Upper lobe of left lung (tissue), 4 donors: ENCODE data around the gene GIMAP6.

Experiments used
- CTCF ChIP-seq, 6 experiments: fragments of 450-650 bp in 4 of 6; fragments of 200-600 bp in 2 of 6; sonication (generic) in 2 of 6; IDR thresholded peaks; one replicate each; pipeline ENCODE4 v1.5.1; 2016 to 2019; ENCODE audit warnings: antibody characterized with exemption in 6 of 6
- EP300 ChIP-seq, 4 donors: sonication (generic); formaldehyde crosslinking; IDR thresholded peaks; one replicate each; pipeline ENCODE4 v1.5.1; 2017; ENCODE audit warnings: antibody characterized with exemption in 4 of 4, control low read depth in 2 of 4
- POLR2AphosphoS5 ChIP-seq, 2 donors: sonication (generic); formaldehyde crosslinking; IDR thresholded peaks; one replicate each; pipeline ENCODE4 v1.5.1; 2017; ENCODE audit warnings: antibody characterized with exemption in 2 of 2

DNA sequence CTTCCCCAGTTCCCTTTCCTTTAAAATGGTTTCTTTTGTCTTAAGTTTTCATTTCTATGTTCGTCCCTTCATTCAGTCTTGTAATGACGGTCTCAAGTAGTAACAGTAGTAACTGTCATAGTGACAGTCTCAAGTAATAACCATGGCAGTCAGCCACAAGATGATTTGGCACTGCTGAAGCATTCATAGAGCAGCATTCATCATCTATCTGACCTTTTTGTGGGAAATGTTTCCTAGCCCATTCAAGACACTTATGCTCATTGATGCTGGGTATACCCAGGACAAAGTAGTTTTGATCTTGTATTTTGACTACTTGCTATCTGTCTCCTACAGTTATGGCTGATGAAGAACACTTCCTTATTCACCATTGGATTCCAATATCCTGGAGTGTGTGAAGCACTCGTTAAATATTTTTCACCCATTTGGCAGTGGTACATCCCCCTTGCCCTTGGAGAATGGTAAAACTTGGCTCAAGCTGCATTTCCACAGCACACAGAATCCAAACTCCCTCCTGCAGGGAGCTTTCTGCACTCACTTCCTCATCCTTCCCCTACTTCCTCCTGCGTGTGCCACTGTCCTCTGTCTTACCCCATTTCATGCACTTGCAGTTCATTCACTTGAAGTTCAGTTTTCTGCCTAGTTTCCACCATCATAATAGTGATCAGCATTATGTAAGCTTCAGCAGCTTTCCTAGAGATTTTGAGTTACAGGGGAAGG lies 46.0 kb downstream of the GIMAP6 start:
- TF ChIP-seq POLR2AphosphoS5 (IDR thresholded peaks at IDR 0.05) = no peak
- TF ChIP-seq CTCF (IDR thresholded peaks at IDR 0.05) = no peak
- no peak for TF ChIP-seq EP300 (IDR thresholded peaks at IDR 0.05)
